ENCODE measurements around the gene PCIF1.
"Not testable (repeated sequence)": the region's sequence is repeated elsewhere in the genome, so short reads cannot be mapped to it uniquely, and the experiment has no call there.

The PCIF1 gene

GRCh38 chr20:45925821-45926506 is 8.5 kb upstream of the PCIF1 start:
- no peak for DNase-seq

GRCh38 chr20:45926731-45927070 is 7.8 kb upstream of the PCIF1 start:
- DNase-seq: no peak

- DNase-seq: no peak
Observed at GRCh38 chr20:45927071-45927878, 7.2 kb upstream of the PCIF1 start.

DNA sequence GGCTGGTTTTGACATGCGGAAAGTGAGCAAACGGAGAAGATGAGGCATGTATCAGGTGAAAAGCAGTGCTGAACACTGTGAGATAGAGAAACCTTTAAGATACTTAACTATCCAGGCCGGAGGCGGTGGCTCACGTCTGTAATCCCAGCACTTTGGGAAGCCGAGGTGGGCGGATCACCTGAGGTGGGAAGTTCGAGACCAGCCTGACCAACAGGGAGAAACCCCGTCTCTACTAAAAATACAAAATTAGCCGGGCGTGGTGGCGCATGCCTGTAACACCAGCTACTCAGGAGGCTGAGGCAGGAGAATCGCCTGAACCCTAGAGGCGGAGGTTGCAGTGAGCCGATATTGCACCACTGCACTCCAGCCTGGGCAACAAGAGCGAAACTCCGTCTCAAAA is 2.8 kb upstream of the PCIF1 start:
- not testable (repeated sequence) for DNase-seq

DNA sequence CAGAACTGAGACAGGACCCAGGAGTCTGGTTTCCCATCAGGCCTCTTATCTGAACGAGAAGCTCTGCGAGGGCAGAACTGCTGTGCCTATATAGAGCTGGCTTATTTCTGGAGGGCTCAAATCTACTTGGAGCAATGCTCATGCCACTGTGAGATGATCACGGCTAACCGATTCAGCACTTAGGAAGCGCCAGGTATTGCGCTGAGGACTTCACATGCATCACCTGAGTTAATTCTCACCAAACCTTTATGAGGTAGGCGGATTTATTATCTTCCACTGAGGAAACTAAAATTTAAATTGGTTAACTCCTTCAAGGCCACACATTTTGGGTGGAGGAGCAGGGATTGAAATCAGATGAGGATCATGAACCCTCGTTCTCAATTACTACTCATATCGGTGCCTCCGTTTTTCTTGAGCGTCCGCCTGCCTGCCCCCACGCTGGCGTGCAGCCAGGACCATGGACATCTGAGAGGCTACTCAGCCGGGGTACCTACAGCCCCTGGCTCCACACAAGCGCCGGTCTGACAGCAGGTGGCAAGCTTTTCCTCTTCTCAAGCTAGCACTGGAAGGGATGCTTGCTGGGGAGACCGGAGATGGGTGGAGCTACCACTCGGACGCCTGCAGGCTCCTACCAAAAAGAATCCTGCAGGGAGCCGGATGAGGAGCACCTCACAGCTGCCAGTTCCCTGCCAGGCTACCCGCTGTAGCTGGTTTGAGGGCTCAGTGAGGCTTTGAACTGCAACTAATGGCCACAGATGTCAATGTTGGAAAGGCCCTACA is 1.0 kb upstream of the PCIF1 start:
- DNase-seq: peak; percentile 84

GRCh38 chr20:45934046-45934585 is 367 bp upstream of the PCIF1 start:
- peak; percentile 69 for DNase-seq

GRCh38 chr20:45935416-45936046 is 1.0 kb downstream of the PCIF1 start:
- no peak for DNase-seq

DNA sequence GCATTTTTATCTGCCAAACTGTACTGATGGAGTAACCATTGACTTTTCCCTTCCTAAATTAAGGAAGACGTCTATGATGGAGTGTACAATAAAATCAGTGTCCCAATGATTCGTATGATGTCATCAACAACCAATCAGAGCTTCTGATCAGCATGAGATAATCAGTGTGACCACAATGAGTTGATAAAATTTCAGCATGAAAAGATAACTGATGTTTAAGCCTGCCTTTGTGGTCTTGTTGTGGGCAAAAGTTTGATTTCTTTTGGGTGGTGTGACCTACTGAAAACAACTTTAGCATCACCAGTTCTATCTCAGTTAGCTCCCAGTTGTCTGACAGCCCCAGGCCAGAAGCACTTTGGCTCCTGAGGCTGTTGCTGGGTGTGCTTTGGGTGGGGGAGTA is 3.3 kb downstream of the PCIF1 start:
- no peak for DNase-seq

DNA sequence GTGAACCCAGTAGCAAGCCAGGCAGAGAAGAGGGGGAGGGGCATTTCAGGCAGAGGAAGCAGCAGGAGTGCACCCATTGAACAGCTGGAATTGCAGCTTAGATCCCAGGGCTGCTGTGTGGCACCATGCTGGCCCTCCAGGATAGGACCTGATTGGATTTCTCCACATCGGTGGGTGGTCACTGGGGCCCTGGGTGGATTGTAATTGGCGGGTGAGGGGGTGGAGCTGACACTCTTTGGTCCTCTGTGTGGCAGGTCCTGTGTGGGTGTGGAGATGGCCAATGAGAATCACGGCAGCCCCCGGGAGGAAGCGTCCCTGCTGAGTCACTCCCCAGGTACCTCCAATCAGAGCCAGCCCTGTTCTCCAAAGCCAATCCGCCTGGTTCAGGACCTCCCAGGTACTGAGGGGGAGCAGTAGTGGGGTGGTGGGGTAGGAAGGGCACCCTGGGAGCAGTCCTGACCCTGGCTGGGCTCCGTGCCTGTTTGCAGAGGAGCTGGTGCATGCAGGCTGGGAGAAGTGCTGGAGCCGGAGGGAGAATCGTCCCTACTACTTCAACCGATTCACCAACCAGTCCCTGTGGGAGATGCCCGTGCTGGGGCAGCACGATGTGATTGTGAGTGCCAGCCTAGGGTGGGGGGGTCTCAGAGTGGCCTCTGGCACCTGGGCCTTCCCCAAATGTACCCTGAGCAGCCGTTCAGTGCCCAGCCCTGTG is 4.4 kb downstream of the PCIF1 start:
- DNase-seq: no peak

GRCh38 chr20:45940053-45940452 is 5.6 kb downstream of the PCIF1 start:
- no peak for DNase-seq

DNA sequence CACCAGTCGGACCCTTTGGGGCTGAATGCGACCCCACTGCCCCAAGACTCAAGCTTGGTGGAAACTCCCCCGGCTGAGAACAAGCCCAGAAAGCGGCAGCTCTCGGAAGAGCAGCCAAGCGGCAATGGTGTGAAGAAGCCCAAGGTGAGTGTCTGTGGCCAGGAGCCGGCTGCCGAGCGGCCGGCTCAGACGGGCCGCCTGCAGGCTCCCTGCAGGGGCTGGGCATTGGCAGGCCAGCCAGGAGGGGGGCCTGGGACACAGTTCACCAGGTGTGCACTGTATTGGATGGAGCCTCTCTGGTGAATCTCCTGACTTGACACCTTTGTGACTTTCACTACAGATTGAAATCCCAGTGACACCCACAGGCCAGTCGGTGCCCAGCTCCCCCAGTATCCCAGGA is 6.0 kb downstream of the PCIF1 start:
- DNase-seq: no peak

GRCh38 chr20:45943613-45944012 is 9.1 kb downstream of the PCIF1 start:
- no peak for DNase-seq

- no peak for DNase-seq
Observed at GRCh38 chr20:45944151-45944964, 9.9 kb downstream of the PCIF1 start.

- no peak for DNase-seq
Observed at GRCh38 chr20:45944965-45945677, 10.6 kb downstream of the PCIF1 start.

GRCh38 chr20:45945678-45946148 is 11.2 kb downstream of the PCIF1 start:
- no peak for DNase-seq

DNA sequence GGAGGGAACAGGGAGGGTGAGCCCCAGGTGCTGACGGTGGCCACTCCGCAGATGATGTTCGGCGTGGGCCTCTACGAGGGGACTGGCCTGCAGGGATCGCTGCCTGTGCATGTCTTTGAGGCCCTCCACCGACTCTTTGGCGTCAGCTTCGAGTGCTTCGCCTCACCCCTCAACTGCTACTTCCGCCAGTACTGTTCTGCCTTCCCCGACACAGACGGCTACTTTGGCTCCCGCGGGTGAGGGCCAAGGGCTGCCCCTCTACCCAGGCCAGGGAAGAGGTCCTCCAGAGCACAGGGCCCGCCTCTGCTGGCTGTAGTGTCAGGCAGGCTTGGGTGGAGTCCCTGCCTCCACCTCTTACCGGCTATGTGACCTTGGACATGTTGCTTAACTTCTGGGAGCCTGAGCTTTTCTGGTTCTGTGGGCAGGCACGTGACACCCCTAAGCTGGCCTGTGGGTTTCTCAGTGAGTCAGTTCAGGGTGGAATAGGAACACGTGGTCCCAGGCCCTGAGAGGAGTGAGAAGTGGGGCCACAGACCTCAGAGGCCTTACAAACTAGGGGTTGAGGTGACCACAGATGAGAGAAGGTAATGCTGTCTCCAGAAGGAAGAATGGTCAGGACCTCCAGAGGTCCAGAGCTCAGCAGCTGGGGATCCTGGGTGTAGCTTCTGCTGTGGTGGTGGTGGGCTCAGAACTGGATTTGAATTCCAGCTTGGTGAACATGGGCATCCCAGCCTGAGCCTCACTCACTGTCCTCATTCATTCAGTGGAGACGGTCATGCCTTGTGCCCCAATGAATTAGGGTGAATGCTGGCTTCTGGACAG is 11.9 kb downstream of the PCIF1 start:
- DNase-seq: no peak

- no peak for DNase-seq
Observed at GRCh38 chr20:45947110-45947866, 12.8 kb downstream of the PCIF1 start.

DNA sequence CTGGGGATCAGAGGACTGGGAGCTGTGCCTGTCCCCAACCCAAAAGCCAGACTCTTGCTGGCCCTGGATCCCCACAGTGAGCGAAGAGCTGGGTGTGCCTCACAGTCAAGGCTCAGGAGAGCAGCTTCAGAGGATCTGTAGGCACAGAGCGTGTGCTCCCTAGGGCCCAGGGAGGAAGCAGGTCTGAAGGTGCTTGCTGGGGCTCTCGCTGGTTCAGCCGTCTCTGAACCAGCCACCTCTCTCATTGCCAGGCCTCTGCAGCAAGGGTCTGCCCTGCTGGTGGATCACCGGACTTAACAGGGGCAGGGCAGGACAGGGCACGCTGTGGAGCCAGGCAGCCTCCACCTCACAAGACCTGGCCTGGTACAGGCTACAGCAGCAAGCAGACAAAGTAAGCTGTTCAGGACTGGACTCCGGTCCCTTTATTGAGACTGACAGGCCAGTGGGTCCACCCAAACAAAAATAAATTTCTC is 13.8 kb downstream of the PCIF1 start:
- no peak for DNase-seq

All from NCI-H2227 treated with DMSO at 0.1 percent for 48 hours (cell line).